GM12878 (cell line): ENCODE results near the gene OTULIN. TPM values are rescaled to one million over a fixed set of nuclear protein-coding genes. Genes with fewer than 3 reads are reported as not detected.

Source experiments
- ATAC-seq: fragments of 200-7000 bp; cut with Tn5 transposase; 3 replicates; pipeline ENCODE4 v1.9.1; 2020; ENCODE audit warnings: mild to moderate bottlenecking, moderate library complexity
- BruUV-seq: library from RNA; stranded (reverse); fragments of 400-500 nt; replicated peaks from 2 replicates; lab custom pipeline; 2021; lab: Mats Ljungman, UMichigan
- CTCF ChIA-PET: fragments of 300-600 bp; sonication (Branson Sonifier 250); formaldehyde crosslinking; extraction: SDS; loops from one replicate; lab custom pipeline; 2021; ENCODE audit warnings: inconsistent platforms; lab: Yijun Ruan, JAX
- POLR2A ChIA-PET: fragments of 350-600 bp; formaldehyde crosslinking; extraction: SDS; loops from one replicate; lab custom pipeline; 2021; ENCODE audit warnings: inconsistent platforms; lab: Charles Lee
- RAD21 ChIA-PET: fragments of 300-600 bp; sonication (Branson Sonifier 250); formaldehyde crosslinking; loops from one replicate; lab custom pipeline; 2023; ENCODE audit warnings: antibody characterized with exemption; ENCODE audit not compliant: unreplicated experiment; lab: Charles Lee
- SMC1A ChIA-PET: fragments of 300-600 bp; sonication (Branson Sonifier 250); formaldehyde crosslinking; loops from one replicate; lab custom pipeline; 2023; ENCODE audit not compliant: unreplicated experiment, uncharacterized antibody; lab: Charles Lee
- DNase-seq: peaks from one replicate; pipeline ENCODE4 v3.0.0-alpha.2; 2011; ENCODE audit warnings: low read depth, low spot score
- FAIRE-seq: peaks from 3 replicates; lab custom pipeline; 2011; peaks lifted over from hg19 to GRCh38; lab: Jason Lieb, UNC
- H2AFZ ChIP-seq: 2 replicates; pipeline ENCODE4 v1.6.0; 2011; ENCODE audit warnings: low read depth, low read length, control low read depth; ENCODE audit not compliant: control insufficient read depth
- H3K27ac ChIP-seq: 2 replicates; pipeline ENCODE4 v1.5.1; 2011; ENCODE audit warnings: control low read depth; ENCODE audit not compliant: control insufficient read depth, insufficient read depth
- H3K27me3 ChIP-seq, 2 experiments: replicated peaks in 1 of 2; 2 replicates each; pipeline versions ENCODE4 v1.6.0 to v1.6.1; 2011; ENCODE audit warnings: low read length in 1 of 2; ENCODE audit not compliant: control insufficient read depth in 2 of 2, insufficient read depth in 2 of 2
- H3K36me3 ChIP-seq, 2 experiments: 2 replicates each; pipeline ENCODE4 v1.5.1; 2011; ENCODE audit warnings: low read length in 1 of 2; ENCODE audit not compliant: control insufficient read depth in 2 of 2, insufficient read depth in 2 of 2
- H3K4me1 ChIP-seq: 2 replicates; pipeline ENCODE4 v1.6.1; 2011; ENCODE audit warnings: mild to moderate bottlenecking, low read length, moderate library complexity, mixed read lengths; ENCODE audit not compliant: control insufficient read depth, insufficient read depth
- H3K4me2 ChIP-seq: 2 replicates; pipeline ENCODE4 v1.6.0; 2011; ENCODE audit warnings: control low read depth; ENCODE audit not compliant: control insufficient read depth, insufficient read depth
- H3K4me3 ChIP-seq: fragments of 200-600 bp; sonication (generic); 2 replicates; pipeline ENCODE4 v1.5.1; 2016
- H3K79me2 ChIP-seq: 2 replicates; pipeline ENCODE4 v1.6.0; 2011; ENCODE audit warnings: low read length; ENCODE audit not compliant: control insufficient read depth, insufficient read depth
- H3K9ac ChIP-seq: 2 replicates; pipeline ENCODE4 v1.8.0; 2011; ENCODE audit warnings: low read length, control low read depth, mixed read lengths; ENCODE audit not compliant: control insufficient read depth, insufficient read depth
- H3K9me3 ChIP-seq: replicated peaks from 3 replicates; pipeline ENCODE4 v1.5.1; 2011; ENCODE audit warnings: mild to moderate bottlenecking, low read length; ENCODE audit not compliant: control insufficient read depth, insufficient read depth
- H4K20me1 ChIP-seq: 2 replicates; pipeline ENCODE4 v1.6.0; 2011; ENCODE audit not compliant: control insufficient read depth, insufficient read depth
- BACH1 ChIP-seq: fragments of 450-650 bp; IDR thresholded peaks from 2 replicates; pipeline ENCODE4 v1.6.1; 2017; ENCODE audit warnings: mild to moderate bottlenecking, borderline replicate concordance
- BCL11A ChIP-seq: IDR thresholded peaks from 2 replicates; pipeline ENCODE4 v1.6.1; 2011; ENCODE audit warnings: low read depth, low read length
- BCL3 ChIP-seq: IDR thresholded peaks from 2 replicates; pipeline ENCODE4 v1.6.1; 2011; ENCODE audit warnings: borderline replicate concordance, low read depth, mild to moderate bottlenecking, moderate library complexity, low read length; ENCODE audit not compliant: insufficient read depth, poor library complexity, severe bottlenecking
- CBFB ChIP-seq: IDR thresholded peaks from 2 replicates; pipeline ENCODE4 v1.6.1; 2016; ENCODE audit warnings: antibody characterized with exemption, low read depth
- FOS ChIP-seq: IDR thresholded peaks from 3 replicates; pipeline ENCODE4 v1.6.1; 2011; ENCODE audit warnings: borderline replicate concordance; ENCODE audit not compliant: insufficient read length; ENCODE audit errors: extremely low read depth
- MTA2 ChIP-seq: fragments of 450-650 bp; IDR thresholded peaks from 2 replicates; pipeline ENCODE4 v1.6.1; 2016; ENCODE audit warnings: low read depth, mild to moderate bottlenecking, moderate library complexity
- NFIC ChIP-seq: IDR thresholded peaks from 2 replicates; pipeline ENCODE4 v1.6.1; 2012; ENCODE audit warnings: low read depth, mild to moderate bottlenecking, inconsistent platforms, low read length, moderate library complexity
- NR2C1 ChIP-seq: fragments of 450-650 bp; IDR thresholded peaks from 2 replicates; pipeline ENCODE4 v1.6.1; 2017; ENCODE audit warnings: antibody characterized with exemption, mild to moderate bottlenecking, moderate library complexity
- POLR2AphosphoS2 ChIP-seq: IDR thresholded peaks from 2 replicates; pipeline ENCODE4 v1.6.1; 2011; ENCODE audit warnings: low read depth, mild to moderate bottlenecking, low read length, improper control_type of control experiment, moderate library complexity
- USF2 ChIP-seq: IDR thresholded peaks from 2 replicates; pipeline ENCODE4 v1.6.1; 2011; ENCODE audit warnings: low read depth, low read length, improper control_type of control experiment, borderline replicate concordance
- ZNF384 ChIP-seq: IDR thresholded peaks from 2 replicates; pipeline ENCODE4 v1.6.1; 2012; ENCODE audit warnings: low read depth, mild to moderate bottlenecking, low read length, improper control_type of control experiment, borderline replicate concordance
- ZNF622 ChIP-seq: fragments of 450-650 bp; IDR thresholded peaks from 2 replicates; pipeline ENCODE4 v1.6.1; 2017; ENCODE audit warnings: mild to moderate bottlenecking, inconsistent platforms
- WGBS: methylation state at CpG from one replicate; pipeline ENCODE4 v1.1.6; 2016; ENCODE audit warnings: low lambda C conversion rate; ENCODE audit not compliant: insufficient replicate concordance, insufficient coverage; ENCODE audit errors: missing lambda C conversion rate; 5-methylcytosine and 5-hydroxymethylcytosine counted together
- in situ Hi-C: fragments of 300-500 bp; cut with MboI; formaldehyde crosslinking; loops from 9 replicates; pipeline ENCODE4 v1.14.3; 2018; ENCODE audit warnings: mixed read lengths
- intact Hi-C: fragments of 100-400 bp; cut with micrococcal nuclease; formaldehyde crosslinking; loops from one replicate; pipeline ENCODE4 v1.14.2; 2022; ENCODE audit not compliant: unreplicated experiment
- polyA plus RNA-seq, 11 experiments: library from polyadenylated mRNA; depleted of rRNA in 4 of 11; unstranded in 6 of 11; stranded (reverse) in 5 of 11; fragments of >200 nt; fragmentation: Nextera tagmentation in 4 of 11; fragmentation: Illumina TruSeq in 1 of 11; extraction: Ambion mirVana in 4 of 11; extraction: Trizol in 1 of 11; gene quantifications; 1 replicate in 1 of 11; 2 replicates in 10 of 11; pipeline versions ENCODE4 v1.2.1 to v1.2.3, GENCODE V29; 2011 to 2016; ENCODE audit warnings: inconsistent platforms in 2 of 11, missing spikeins in 2 of 11, low read depth in 1 of 11
- total RNA-seq, 4 experiments: library from RNA; depleted of rRNA in 3 of 4; stranded (reverse); fragments of >200 nt in 3 of 4; fragmentation: Illumina TruSeq in 1 of 4; extraction: Trizol in 1 of 4; gene quantifications; 2 replicates each; pipeline versions ENCODE4 v1.2.1 to v1.2.3, GENCODE V29; 2013 to 2021
- TF ChIP-seq, protein P1 (sequence below): IDR thresholded peaks from 2 replicates; pipeline ENCODE4 v1.6.1; 2012; ENCODE audit warnings: low read depth, low read length, improper control_type of control experiment
- TF ChIP-seq, protein P2 (sequence below): fragments of 450-650 bp; IDR thresholded peaks from 2 replicates; pipeline ENCODE4 v1.6.1; 2017; ENCODE audit warnings: mild to moderate bottlenecking, moderate library complexity
- TF ChIP-seq, protein P3 (sequence below): IDR thresholded peaks from 2 replicates; pipeline ENCODE4 v1.6.1; 2011; ENCODE audit warnings: borderline replicate concordance, low read depth, mild to moderate bottlenecking, moderate library complexity, mixed read lengths, low read length; ENCODE audit not compliant: insufficient read depth; ENCODE audit errors: extremely low read length

OTULIN gene
- total and polyA plus RNA-seq, 10 of the 15 experiments (the other 5 are each of a cell fraction or from before 2014, with no cell fraction given) = 6.6 to 70.5 (median 28.7) TPM

DNA sequence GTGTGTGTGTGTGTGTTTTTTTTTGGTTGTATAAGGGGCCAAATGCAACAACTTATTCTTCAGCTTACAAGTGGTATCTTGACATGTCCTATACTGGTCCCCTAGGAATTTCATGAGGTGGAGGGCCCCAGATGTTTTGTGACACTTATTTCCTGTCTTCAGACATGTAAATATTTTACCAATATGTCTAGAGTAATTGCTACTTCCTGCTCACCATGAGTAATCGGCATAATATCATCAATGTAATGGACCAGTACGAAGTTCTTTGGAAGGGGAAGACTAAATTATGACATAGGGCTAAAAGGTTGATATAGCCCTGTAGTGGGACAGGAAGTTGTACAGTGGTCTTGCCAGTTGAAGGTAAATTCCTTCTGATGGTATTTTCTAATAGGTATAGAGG, 3.7 kb upstream of the OTULIN start (continued):
- TF ChIP-seq BCL3 (no peak), ZNF384 (no peak), NR2C1 (no peak), FOS (no peak)

- intact Hi-C loops = no loop called here
- Histone ChIP-seq H3K9me3 (no peaks in the 10 kb centered on the region; the same call in 1 of the 3 replicates), H3K4me2 (peak overlapping the region; percentile 57), H2AFZ (no peak overlapping the region), H4K20me1 (no peaks in the 10 kb centered on the region), H3K4me3 (peak overlapping the region; percentile 84), H3K36me3 (0 out of 4 replicates have a peak, but pooled peaks cover 0 to 5% of the 10 kb centered on the region in 2 experiments), H3K4me1 (peaks cover 3% of the 10 kb centered on the region), H3K9ac (no peak overlapping the region), H3K79me2 (peaks cover 58% of the 10 kb centered on the region), H3K27me3 (no peaks in the 10 kb centered on the region), H3K27ac (peak overlapping the region; percentile 90)
- ChIA-PET RAD21 (interaction anchor here (0.7 kb wide), 1 partner anchor 14 kb away, joined by 3 read pairs; no protein-coding TSS in a partner anchor), SMC1A (no interaction called here), CTCF (interaction anchor here (1.5 kb wide), 1 partner anchor 14 kb away, joined by 4 read pairs; no protein-coding TSS in a partner anchor), POLR2A (no interaction called here)
- DNase-seq = no peak
- BruUV-seq = no TSS peak
- 90% methylated on average over 7 of the region's 7 CpGs for WGBS
- in situ Hi-C loops = loop anchor here (25.0 kb wide), 1 partner anchor 500 kb away; no protein-coding TSS in a partner anchor
- ATAC-seq = no peak
- no peak for FAIRE-seq
- TF ChIP-seq CBFB (no peak), MTA2 (no peak), USF2 (no peak), POLR2AphosphoS2 (no peak), NFIC (no peak), BCL11A (no peak), ZNF622 (no peak), BACH1 (no peak)
- TF ChIP-seq, protein P1, sequence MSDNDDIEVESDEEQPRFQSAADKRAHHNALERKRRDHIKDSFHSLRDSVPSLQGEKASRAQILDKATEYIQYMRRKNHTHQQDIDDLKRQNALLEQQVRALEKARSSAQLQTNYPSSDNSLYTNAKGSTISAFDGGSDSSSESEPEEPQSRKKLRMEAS = no peak
- TF ChIP-seq, protein P2, sequence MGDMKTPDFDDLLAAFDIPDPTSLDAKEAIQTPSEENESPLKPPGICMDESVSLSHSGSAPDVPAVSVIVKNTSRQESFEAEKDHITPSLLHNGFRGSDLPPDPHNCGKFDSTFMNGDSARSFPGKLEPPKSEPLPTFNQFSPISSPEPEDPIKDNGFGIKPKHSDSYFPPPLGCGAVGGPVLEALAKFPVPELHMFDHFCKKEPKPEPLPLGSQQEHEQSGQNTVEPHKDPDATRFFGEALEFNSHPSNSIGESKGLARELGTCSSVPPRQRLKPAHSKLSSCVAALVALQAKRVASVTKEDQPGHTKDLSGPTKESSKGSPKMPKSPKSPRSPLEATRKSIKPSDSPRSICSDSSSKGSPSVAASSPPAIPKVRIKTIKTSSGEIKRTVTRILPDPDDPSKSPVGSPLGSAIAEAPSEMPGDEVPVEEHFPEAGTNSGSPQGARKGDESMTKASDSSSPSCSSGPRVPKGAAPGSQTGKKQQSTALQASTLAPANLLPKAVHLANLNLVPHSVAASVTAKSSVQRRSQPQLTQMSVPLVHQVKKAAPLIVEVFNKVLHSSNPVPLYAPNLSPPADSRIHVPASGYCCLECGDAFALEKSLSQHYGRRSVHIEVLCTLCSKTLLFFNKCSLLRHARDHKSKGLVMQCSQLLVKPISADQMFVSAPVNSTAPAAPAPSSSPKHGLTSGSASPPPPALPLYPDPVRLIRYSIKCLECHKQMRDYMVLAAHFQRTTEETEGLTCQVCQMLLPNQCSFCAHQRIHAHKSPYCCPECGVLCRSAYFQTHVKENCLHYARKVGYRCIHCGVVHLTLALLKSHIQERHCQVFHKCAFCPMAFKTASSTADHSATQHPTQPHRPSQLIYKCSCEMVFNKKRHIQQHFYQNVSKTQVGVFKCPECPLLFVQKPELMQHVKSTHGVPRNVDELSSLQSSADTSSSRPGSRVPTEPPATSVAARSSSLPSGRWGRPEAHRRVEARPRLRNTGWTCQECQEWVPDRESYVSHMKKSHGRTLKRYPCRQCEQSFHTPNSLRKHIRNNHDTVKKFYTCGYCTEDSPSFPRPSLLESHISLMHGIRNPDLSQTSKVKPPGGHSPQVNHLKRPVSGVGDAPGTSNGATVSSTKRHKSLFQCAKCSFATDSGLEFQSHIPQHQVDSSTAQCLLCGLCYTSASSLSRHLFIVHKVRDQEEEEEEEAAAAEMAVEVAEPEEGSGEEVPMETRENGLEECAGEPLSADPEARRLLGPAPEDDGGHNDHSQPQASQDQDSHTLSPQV = no peak
- TF ChIP-seq, protein P3, sequence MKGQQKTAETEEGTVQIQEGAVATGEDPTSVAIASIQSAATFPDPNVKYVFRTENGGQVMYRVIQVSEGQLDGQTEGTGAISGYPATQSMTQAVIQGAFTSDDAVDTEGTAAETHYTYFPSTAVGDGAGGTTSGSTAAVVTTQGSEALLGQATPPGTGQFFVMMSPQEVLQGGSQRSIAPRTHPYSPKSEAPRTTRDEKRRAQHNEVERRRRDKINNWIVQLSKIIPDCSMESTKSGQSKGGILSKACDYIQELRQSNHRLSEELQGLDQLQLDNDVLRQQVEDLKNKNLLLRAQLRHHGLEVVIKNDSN = no peak
Observed at GRCh38 chr5:14662721-14663260, 1.7 kb upstream of the OTULIN start.
